Caco-2 (cell line): ENCODE data around the gene SLC38A6. TPM values are rescaled to one million over a fixed set of nuclear protein-coding genes. Genes with fewer than 3 reads are reported as not detected.

Experiments used
- BruUV-seq: library from RNA; stranded (reverse); fragments of 400-500 nt; replicated peaks from 2 replicates; lab custom pipeline; 2021; lab: Mats Ljungman, UMichigan
- CTCF ChIA-PET: fragments of 300-600 bp; sonication (Branson Sonifier 250); formaldehyde crosslinking; loops from one replicate; lab custom pipeline; 2022; ENCODE audit warnings: antibody characterized with exemption; lab: Charles Lee
- POLR2A ChIA-PET: fragments of 300-600 bp; sonication (Branson Sonifier 250); formaldehyde crosslinking; loops from one replicate; lab custom pipeline; 2022; ENCODE audit warnings: antibody characterized with exemption; lab: Charles Lee
- DNase-seq, 2 experiments: peaks; one replicate each; pipeline versions ENCODE4 v3.0.0 to v3.0.0-alpha.2; 2020 to 2022
- H3K27me3 ChIP-seq: replicated peaks from 2 replicates; pipeline ENCODE4 v1.6.0; 2011; ENCODE audit warnings: low read length; ENCODE audit not compliant: control insufficient read depth, insufficient read depth
- H3K36me3 ChIP-seq: 2 replicates; pipeline ENCODE4 v1.5.1; 2011; ENCODE audit warnings: low read length; ENCODE audit not compliant: control insufficient read depth, insufficient read depth
- H3K4me1 ChIP-seq: fragments of 250-450 bp; sonication (Bioruptor Pico); 2 replicates; pipeline ENCODE4 v1.5.1; 2020; ENCODE audit warnings: mild to moderate bottlenecking
- H3K4me3 ChIP-seq: 2 replicates; pipeline ENCODE4 v1.5.1; 2011; ENCODE audit warnings: low read depth, mild to moderate bottlenecking, control low read depth, low read length
- H3K9me3 ChIP-seq: fragments of 250-450 bp; sonication (Bioruptor Pico); 2 replicates; pipeline ENCODE4 v1.5.1; 2020; ENCODE audit warnings: mild to moderate bottlenecking, moderate library complexity
- H3K27ac Mint-ChIP-seq: one replicate; pipeline ENCODE4 v1.8.0; 2022; ENCODE audit warnings: mixed read lengths; ENCODE audit not compliant: unreplicated experiment
- H3K27me3 Mint-ChIP-seq: one replicate; pipeline ENCODE4 v1.8.0; 2022; ENCODE audit warnings: mixed read lengths; ENCODE audit not compliant: insufficient read depth, unreplicated experiment
- H3K36me3 Mint-ChIP-seq: one replicate; pipeline ENCODE4 v1.8.0; 2022; ENCODE audit warnings: mild to moderate bottlenecking, mixed read lengths; ENCODE audit not compliant: insufficient read depth, unreplicated experiment
- H3K4me1 Mint-ChIP-seq: one replicate; pipeline ENCODE4 v1.8.0; 2022; ENCODE audit warnings: low read depth, mixed read lengths; ENCODE audit not compliant: unreplicated experiment
- H3K4me3 Mint-ChIP-seq: one replicate; pipeline ENCODE4 v1.8.0; 2022; ENCODE audit warnings: mild to moderate bottlenecking, moderate library complexity, mixed read lengths; ENCODE audit not compliant: unreplicated experiment
- H3K9me3 Mint-ChIP-seq: one replicate; pipeline ENCODE4 v1.8.0; 2022; ENCODE audit warnings: mixed read lengths; ENCODE audit not compliant: unreplicated experiment
- intact Hi-C: fragments of 100-400 bp; cut with micrococcal nuclease; formaldehyde crosslinking; loops from one replicate; pipeline ENCODE4 v1.10.0; 2022; ENCODE audit not compliant: unreplicated experiment
- total RNA-seq: library from RNA; stranded (reverse); gene quantifications from 2 replicates; pipeline ENCODE4 v1.2.3, GENCODE V29; 2022
- TF ChIP-seq, protein P1 (sequence below), 2 experiments: fragments of 200-600 bp in 1 of 2; IDR thresholded peaks; 1 replicate in 1 of 2; 2 replicates in 1 of 2; pipeline versions ENCODE4 v1.5.1 to v1.8.0; 2011 to 2022; ENCODE audit warnings: antibody characterized with exemption in 1 of 2, control low read depth in 1 of 2, inconsistent platforms in 1 of 2, low read depth in 1 of 2, low read length in 1 of 2, mild to moderate bottlenecking in 1 of 2, moderate library complexity in 1 of 2; ENCODE audit not compliant: insufficient read depth in 1 of 2, severe bottlenecking in 1 of 2, unreplicated experiment in 1 of 2

The SLC38A6 gene
- total RNA-seq, 1 experiment from 2014 or later = 11.5 TPM

GRCh38 chr14:61003571-61003970 lies 22.5 kb downstream of the SLC38A6 start:
- H3K4me1 ChIP-seq = no peaks in the 10 kb centered on the region
- no peaks in the 10 kb centered on the region for H3K27me3 ChIP-seq
- intact Hi-C loops = no loop called here
- H3K4me3 ChIP-seq = no peak overlapping the region
- Mint-ChIP-seq H3K36me3 (no peaks in the 10 kb centered on the region), H3K9me3 (no peaks in the 10 kb centered on the region), H3K27ac (no peak overlapping the region), H3K4me1 (no peaks in the 10 kb centered on the region), H3K27me3 (no peaks in the 10 kb centered on the region), H3K4me3 (no peak overlapping the region)
- ChIA-PET POLR2A (no interaction called here), CTCF (no interaction called here)
- no peaks in the 10 kb centered on the region for H3K9me3 ChIP-seq
- DNase-seq = no peak
- TF ChIP-seq, protein P1, sequence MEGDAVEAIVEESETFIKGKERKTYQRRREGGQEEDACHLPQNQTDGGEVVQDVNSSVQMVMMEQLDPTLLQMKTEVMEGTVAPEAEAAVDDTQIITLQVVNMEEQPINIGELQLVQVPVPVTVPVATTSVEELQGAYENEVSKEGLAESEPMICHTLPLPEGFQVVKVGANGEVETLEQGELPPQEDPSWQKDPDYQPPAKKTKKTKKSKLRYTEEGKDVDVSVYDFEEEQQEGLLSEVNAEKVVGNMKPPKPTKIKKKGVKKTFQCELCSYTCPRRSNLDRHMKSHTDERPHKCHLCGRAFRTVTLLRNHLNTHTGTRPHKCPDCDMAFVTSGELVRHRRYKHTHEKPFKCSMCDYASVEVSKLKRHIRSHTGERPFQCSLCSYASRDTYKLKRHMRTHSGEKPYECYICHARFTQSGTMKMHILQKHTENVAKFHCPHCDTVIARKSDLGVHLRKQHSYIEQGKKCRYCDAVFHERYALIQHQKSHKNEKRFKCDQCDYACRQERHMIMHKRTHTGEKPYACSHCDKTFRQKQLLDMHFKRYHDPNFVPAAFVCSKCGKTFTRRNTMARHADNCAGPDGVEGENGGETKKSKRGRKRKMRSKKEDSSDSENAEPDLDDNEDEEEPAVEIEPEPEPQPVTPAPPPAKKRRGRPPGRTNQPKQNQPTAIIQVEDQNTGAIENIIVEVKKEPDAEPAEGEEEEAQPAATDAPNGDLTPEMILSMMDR (IDR thresholded peaks at IDR 0.05; ENCODE audit: insufficient read depth in 1 of 2, low read depth in 1 of 2, low read length in 1 of 2, severe bottlenecking in 1 of 2, unreplicated experiment in 1 of 2) = no peak
- no TSS peak for BruUV-seq
- no peaks in the 10 kb centered on the region for H3K36me3 ChIP-seq

GRCh38 chr14:61019537-61019936 lies 38.5 kb downstream of the SLC38A6 start:
- no peaks in the 10 kb centered on the region for H3K36me3 Mint-ChIP-seq
- no peak overlapping the region for H3K27ac Mint-ChIP-seq
- ChIA-PET POLR2A (no interaction called here), CTCF (no interaction called here)
- TF ChIP-seq, protein P1 (IDR thresholded peaks at IDR 0.05; ENCODE audit: insufficient read depth in 1 of 2, low read depth in 1 of 2, low read length in 1 of 2, severe bottlenecking in 1 of 2, unreplicated experiment in 1 of 2) = no peak
- DNase-seq = no peak
- intact Hi-C loops = no loop called here
- no peaks in the 10 kb centered on the region for H3K4me1 Mint-ChIP-seq
- Histone ChIP-seq H3K36me3 (no peaks in the 10 kb centered on the region), H3K4me3 (no peak overlapping the region), H3K9me3 (no peaks in the 10 kb centered on the region), H3K4me1 (no peaks in the 10 kb centered on the region), H3K27me3 (no peaks in the 10 kb centered on the region)
- H3K4me3 Mint-ChIP-seq = no peak overlapping the region
- no TSS peak for BruUV-seq
- H3K9me3 Mint-ChIP-seq = no peaks in the 10 kb centered on the region
- no peaks in the 10 kb centered on the region for H3K27me3 Mint-ChIP-seq

- no peaks in the 10 kb centered on the region for H3K9me3 Mint-ChIP-seq
- Histone ChIP-seq H3K4me1 (no peaks in the 10 kb centered on the region), H3K9me3 (no peaks in the 10 kb centered on the region), H3K27me3 (no peaks in the 10 kb centered on the region), H3K36me3 (no peaks in the 10 kb centered on the region), H3K4me3 (no peak overlapping the region)
- ChIA-PET POLR2A (interaction anchor here (0.5 kb wide), 1 partner anchor 320 kb away, joined by 4 read pairs; no protein-coding TSS in a partner anchor), CTCF (interaction anchor here (0.6 to 1.6 kb wide), 3 partner anchors 369 to 406 kb away, joined by 3 to 12 read pairs (median 3); no protein-coding TSS in a partner anchor)
- DNase-seq = peak; percentile 50 to 64
- TF ChIP-seq, protein P1 (IDR thresholded peaks at IDR 0.05; ENCODE audit: insufficient read depth in 1 of 2, low read depth in 1 of 2, low read length in 1 of 2, severe bottlenecking in 1 of 2, unreplicated experiment in 1 of 2) = peak; percentile 70 to 84
- intact Hi-C loops = loop anchor here (1.0 to 5.0 kb wide), 5 partner anchors 44 to 400 kb away; partner anchors contain the start of genes SLC38A6 and TRMT5
- H3K27me3 Mint-ChIP-seq = no peaks in the 10 kb centered on the region
- H3K4me1 Mint-ChIP-seq = no peaks in the 10 kb centered on the region
- H3K27ac Mint-ChIP-seq = no peak overlapping the region
- H3K4me3 Mint-ChIP-seq = no peak overlapping the region
- H3K36me3 Mint-ChIP-seq = no peaks in the 10 kb centered on the region
- BruUV-seq = no TSS peak
Measured at GRCh38 chr14:61025251-61026223, 44.5 kb downstream of the SLC38A6 start.
